ENCODE measurements around the gene DHX16.
"Not testable (repeated sequence)": the region's sequence is repeated elsewhere in the genome, so short reads cannot be mapped to it uniquely, and the experiment has no call there.

- TF ChIP-seq POLR2A, CTCF (IDR thresholded peaks at IDR 0.05): not testable (repeated sequence)
These were observed 14.9 kb downstream of the DHX16 start for GRCh38 chr6:30657922-30658321.

Measured in lower leg skin (tissue), 3 donors.